Kidney epithelial cell (primary cell): Measurements from ENCODE around the gene DTNB. TPM values are rescaled to one million over a fixed set of nuclear protein-coding genes. Genes with fewer than 3 reads are reported as not detected.

Source experiments
- DNase-seq: peaks from one replicate; pipeline ENCODE4 v3.0.0-alpha.2; 2010; ENCODE audit warnings: low read depth
- H3K27me3 ChIP-seq: 2 replicates; pipeline ENCODE4 v1.6.0; 2011; ENCODE audit warnings: low read length; ENCODE audit not compliant: control insufficient read depth, insufficient read depth
- H3K36me3 ChIP-seq: 2 replicates; pipeline ENCODE4 v1.5.1; 2011; ENCODE audit warnings: low read length; ENCODE audit not compliant: control insufficient read depth, insufficient read depth
- H3K4me3 ChIP-seq: 2 replicates; pipeline ENCODE4 v1.5.1; 2011; ENCODE audit warnings: low read depth, mild to moderate bottlenecking, control low read depth, low read length
- total RNA-seq: library from RNA; depleted of rRNA; stranded (reverse); fragments of >200 nt; gene quantifications from 2 replicates; pipeline ENCODE4 v1.2.3, GENCODE V29; 2015
- TF ChIP-seq, protein P1 (sequence below): IDR thresholded peaks from 2 replicates; pipeline ENCODE4 v1.5.1; 2011; ENCODE audit warnings: mild to moderate bottlenecking, moderate library complexity, low read length, control low read depth, inconsistent platforms; ENCODE audit not compliant: insufficient read depth, poor library complexity, severe bottlenecking

Gene DTNB
- total RNA-seq, 1 donor from 2014 or later = 16.9 TPM

DNA sequence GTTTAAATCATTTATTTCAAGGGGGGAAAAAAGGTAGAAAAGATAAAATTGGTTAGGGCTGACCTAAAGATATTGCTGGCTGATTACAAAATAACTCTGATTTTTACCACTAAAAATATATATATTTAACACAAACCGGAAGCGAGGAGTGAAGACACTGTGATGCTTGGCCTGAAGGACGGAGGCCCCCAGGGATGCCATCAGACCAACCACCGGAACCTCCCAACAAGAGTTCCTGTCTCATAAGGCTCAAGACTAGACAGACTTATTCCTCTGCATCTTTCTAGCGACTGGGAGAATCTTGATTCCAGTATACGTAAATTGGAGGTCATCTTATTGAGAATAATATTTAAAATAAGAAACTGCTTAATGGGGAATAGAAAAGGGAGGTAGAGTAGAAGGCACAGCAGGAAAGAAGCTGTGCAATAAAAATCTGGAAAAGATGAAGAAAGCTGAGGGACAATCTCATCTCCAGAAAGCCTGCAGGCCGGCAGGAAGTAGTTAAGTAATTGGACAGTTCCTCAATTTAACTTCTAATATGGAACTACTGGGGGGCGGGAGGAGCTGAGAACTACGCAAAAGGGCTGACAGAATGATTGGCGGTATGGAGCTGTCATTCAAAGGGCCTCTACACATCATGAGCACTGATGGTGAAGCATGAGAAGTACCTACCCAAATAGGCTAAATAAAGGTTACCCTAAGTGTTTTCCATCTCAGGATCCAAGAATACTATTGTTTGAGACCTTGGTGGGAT lies 91.1 kb downstream of the DTNB start:
- TF ChIP-seq, protein P1, sequence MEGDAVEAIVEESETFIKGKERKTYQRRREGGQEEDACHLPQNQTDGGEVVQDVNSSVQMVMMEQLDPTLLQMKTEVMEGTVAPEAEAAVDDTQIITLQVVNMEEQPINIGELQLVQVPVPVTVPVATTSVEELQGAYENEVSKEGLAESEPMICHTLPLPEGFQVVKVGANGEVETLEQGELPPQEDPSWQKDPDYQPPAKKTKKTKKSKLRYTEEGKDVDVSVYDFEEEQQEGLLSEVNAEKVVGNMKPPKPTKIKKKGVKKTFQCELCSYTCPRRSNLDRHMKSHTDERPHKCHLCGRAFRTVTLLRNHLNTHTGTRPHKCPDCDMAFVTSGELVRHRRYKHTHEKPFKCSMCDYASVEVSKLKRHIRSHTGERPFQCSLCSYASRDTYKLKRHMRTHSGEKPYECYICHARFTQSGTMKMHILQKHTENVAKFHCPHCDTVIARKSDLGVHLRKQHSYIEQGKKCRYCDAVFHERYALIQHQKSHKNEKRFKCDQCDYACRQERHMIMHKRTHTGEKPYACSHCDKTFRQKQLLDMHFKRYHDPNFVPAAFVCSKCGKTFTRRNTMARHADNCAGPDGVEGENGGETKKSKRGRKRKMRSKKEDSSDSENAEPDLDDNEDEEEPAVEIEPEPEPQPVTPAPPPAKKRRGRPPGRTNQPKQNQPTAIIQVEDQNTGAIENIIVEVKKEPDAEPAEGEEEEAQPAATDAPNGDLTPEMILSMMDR = no peak
- H3K36me3 ChIP-seq = no peaks in the 10 kb centered on the region
- no peak for DNase-seq

GRCh38 chr2:25576596-25576995 lies 96.8 kb downstream of the DTNB start:
- no peak overlapping the region for H3K4me3 ChIP-seq
- TF ChIP-seq, protein P1 = no peak

More for the DNA sequence above, 91.1 kb downstream of the DTNB start:
- H3K4me3 ChIP-seq = no peak overlapping the region
- H3K27me3 ChIP-seq = no peaks in the 10 kb centered on the region

GRCh38 chr2:25572638-25573037 lies 100.7 kb downstream of the DTNB start:
- Histone ChIP-seq H3K4me3 (no peak overlapping the region), H3K27me3 (no peaks in the 10 kb centered on the region), H3K36me3 (no peaks in the 10 kb centered on the region)
- TF ChIP-seq, protein P1 = no peak
- no peak for DNase-seq

More at GRCh38 chr2:25576596-25576995, 96.8 kb downstream of the DTNB start:
- DNase-seq = no peak
- H3K36me3 ChIP-seq = no peaks in the 10 kb centered on the region
- H3K27me3 ChIP-seq = no peaks in the 10 kb centered on the region

DNA sequence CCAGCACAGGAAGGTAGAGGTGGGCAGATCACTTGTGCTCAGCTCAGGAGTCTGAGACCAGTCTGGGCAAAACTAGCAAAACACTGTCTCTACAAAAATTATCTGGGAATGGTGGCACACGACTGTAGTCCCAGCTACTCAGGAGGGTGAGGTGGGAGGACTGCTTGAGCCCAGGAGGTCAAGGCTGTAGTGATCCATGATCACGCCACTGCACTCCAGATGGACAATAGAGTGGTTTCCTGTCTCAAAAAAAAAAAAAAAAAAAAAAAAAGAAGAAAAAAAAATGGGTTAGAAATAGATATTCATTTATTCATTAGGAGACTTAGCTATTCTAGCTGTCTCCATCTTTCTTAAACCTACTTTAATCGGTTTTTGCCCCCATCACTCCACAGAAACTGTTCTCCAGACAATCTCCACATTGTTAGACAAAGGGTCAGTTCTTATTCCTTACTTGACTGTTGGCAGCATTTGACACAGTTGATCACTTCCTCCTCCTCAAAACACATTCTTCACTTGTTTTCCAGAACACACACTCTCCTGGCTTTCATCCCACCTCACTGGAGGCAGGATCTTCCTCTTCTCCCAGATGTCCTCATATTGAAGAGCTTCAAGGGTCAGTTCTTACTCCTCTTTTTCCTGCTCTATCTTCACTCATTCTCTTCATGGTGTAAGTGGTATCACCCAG lies 103.1 kb downstream of the DTNB start:
- Histone ChIP-seq H3K36me3 (no peaks in the 10 kb centered on the region), H3K4me3 (no peak overlapping the region), H3K27me3 (no peaks in the 10 kb centered on the region)
- TF ChIP-seq, protein P1 = no peak
- DNase-seq = no peak

DNA sequence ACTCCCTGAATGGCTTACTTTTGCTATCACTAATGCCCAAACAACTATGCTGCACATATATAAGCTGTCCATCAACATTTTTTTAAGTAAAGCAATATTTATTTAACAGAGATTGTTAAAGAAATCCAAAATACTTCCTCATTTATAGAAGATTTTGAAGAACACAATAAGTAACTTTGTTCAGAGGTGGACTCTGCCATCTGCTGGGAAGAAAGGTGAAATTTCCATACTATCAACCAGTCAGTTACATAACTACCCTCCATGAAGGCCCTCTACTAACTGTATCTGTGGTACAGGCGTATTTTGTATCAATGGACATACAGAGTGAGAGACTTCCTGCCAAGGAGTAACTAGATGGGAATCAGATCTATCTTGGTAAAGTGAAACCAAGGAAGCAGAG lies 106.0 kb downstream of the DTNB start:
- TF ChIP-seq, protein P1 = peak; percentile 39
- Histone ChIP-seq H3K36me3 (no peaks in the 10 kb centered on the region), H3K4me3 (no peak overlapping the region), H3K27me3 (no peaks in the 10 kb centered on the region)
- DNase-seq = no peak
